ENCODE data around the gene TRIM39.

Gene TRIM39

DNA sequence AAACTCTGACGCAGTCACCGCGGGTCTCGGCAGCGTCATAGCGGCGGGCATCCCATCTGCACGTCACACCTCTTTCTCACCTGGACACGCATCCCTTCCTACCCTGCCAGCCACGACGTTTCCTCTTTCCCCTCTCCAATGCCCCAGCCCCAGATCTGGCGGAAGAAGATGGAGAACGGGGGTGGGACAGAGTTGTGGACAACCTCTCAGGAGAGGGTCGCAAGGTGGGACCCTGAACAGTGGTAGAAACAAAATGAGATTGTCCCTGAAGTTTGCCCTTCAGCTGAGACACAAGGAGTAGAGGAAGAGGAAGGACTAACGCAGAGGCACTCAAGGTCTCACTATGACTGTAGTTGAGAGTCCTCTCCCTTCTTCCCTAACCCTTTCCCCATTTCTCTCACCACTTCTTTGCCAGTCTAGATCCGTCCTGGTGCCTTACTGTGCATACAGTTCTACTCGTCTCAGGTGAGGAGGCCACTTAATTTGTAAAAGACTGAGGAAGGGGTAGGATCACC, 562 bp downstream of the TRIM39 start (continued):
- TF ChIP-seq, protein P1, sequence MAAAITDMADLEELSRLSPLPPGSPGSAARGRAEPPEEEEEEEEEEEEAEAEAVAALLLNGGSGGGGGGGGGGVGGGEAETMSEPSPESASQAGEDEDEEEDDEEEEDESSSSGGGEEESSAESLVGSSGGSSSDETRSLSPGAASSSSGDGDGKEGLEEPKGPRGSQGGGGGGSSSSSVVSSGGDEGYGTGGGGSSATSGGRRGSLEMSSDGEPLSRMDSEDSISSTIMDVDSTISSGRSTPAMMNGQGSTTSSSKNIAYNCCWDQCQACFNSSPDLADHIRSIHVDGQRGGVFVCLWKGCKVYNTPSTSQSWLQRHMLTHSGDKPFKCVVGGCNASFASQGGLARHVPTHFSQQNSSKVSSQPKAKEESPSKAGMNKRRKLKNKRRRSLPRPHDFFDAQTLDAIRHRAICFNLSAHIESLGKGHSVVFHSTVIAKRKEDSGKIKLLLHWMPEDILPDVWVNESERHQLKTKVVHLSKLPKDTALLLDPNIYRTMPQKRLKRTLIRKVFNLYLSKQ (tag by site-specific recombination; IDR thresholded peaks at IDR 0.05; ENCODE audit: borderline replicate concordance), result no peak
- TF ChIP-seq ZNF510 (tag by site-specific recombination; IDR thresholded peaks at IDR 0.05; ENCODE audit: insufficient replicate concordance), result no peak
- TF ChIP-seq, protein P2, sequence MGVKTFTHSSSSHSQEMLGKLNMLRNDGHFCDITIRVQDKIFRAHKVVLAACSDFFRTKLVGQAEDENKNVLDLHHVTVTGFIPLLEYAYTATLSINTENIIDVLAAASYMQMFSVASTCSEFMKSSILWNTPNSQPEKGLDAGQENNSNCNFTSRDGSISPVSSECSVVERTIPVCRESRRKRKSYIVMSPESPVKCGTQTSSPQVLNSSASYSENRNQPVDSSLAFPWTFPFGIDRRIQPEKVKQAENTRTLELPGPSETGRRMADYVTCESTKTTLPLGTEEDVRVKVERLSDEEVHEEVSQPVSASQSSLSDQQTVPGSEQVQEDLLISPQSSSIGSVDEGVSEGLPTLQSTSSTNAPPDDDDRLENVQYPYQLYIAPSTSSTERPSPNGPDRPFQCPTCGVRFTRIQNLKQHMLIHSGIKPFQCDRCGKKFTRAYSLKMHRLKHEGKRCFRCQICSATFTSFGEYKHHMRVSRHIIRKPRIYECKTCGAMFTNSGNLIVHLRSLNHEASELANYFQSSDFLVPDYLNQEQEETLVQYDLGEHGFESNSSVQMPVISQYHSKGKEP (tag by site-specific recombination; IDR thresholded peaks at IDR 0.05), result no peak
- TF ChIP-seq, protein P3, sequence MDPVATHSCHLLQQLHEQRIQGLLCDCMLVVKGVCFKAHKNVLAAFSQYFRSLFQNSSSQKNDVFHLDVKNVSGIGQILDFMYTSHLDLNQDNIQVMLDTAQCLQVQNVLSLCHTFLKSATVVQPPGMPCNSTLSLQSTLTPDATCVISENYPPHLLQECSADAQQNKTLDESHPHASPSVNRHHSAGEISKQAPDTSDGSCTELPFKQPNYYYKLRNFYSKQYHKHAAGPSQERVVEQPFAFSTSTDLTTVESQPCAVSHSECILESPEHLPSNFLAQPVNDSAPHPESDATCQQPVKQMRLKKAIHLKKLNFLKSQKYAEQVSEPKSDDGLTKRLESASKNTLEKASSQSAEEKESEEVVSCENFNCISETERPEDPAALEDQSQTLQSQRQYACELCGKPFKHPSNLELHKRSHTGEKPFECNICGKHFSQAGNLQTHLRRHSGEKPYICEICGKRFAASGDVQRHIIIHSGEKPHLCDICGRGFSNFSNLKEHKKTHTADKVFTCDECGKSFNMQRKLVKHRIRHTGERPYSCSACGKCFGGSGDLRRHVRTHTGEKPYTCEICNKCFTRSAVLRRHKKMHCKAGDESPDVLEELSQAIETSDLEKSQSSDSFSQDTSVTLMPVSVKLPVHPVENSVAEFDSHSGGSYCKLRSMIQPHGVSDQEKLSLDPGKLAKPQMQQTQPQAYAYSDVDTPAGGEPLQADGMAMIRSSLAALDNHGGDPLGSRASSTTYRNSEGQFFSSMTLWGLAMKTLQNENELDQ (tag by site-specific recombination; IDR thresholded peaks at IDR 0.05; ENCODE audit: low read depth), result no peak
- no peak for TF ChIP-seq ZNF791 (tag by site-specific recombination; IDR thresholded peaks at IDR 0.05)
- TF ChIP-seq, protein P4, sequence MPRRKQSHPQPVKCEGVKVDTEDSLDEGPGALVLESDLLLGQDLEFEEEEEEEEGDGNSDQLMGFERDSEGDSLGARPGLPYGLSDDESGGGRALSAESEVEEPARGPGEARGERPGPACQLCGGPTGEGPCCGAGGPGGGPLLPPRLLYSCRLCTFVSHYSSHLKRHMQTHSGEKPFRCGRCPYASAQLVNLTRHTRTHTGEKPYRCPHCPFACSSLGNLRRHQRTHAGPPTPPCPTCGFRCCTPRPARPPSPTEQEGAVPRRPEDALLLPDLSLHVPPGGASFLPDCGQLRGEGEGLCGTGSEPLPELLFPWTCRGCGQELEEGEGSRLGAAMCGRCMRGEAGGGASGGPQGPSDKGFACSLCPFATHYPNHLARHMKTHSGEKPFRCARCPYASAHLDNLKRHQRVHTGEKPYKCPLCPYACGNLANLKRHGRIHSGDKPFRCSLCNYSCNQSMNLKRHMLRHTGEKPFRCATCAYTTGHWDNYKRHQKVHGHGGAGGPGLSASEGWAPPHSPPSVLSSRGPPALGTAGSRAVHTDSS (tag by site-specific recombination; IDR thresholded peaks at IDR 0.05), result no peak
- no peak for TF ChIP-seq ZFP41 (tag by site-specific recombination; IDR thresholded peaks at IDR 0.05; ENCODE audit: borderline replicate concordance)
- TF ChIP-seq ZNF423 (tag by site-specific recombination; IDR thresholded peaks at IDR 0.05), result no peak
- no peak for TF ChIP-seq ZNF610 (tag by site-specific recombination; IDR thresholded peaks at IDR 0.05; ENCODE audit: borderline replicate concordance)
- no peak for TF ChIP-seq FEZF1 (tag by site-specific recombination; IDR thresholded peaks at IDR 0.05)
- TF ChIP-seq, protein P5, sequence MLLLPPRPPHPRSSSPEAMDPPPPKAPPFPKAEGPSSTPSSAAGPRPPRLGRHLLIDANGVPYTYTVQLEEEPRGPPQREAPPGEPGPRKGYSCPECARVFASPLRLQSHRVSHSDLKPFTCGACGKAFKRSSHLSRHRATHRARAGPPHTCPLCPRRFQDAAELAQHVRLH (tag by site-specific recombination; IDR thresholded peaks at IDR 0.05), result peak; percentile 50; the same call in 1 of the 2 replicates
- TF ChIP-seq ZNF223 (tag by site-specific recombination; IDR thresholded peaks at IDR 0.05), result no peak
- no peak; the same call in 1 of the 2 replicates for TF ChIP-seq ZBTB20 (tag by site-specific recombination; IDR thresholded peaks at IDR 0.05)
- TF ChIP-seq ZSCAN30 (tag by site-specific recombination; IDR thresholded peaks at IDR 0.05), result no peak
- TF ChIP-seq ZEB2 (tag by site-specific recombination; IDR thresholded peaks at IDR 0.05), result peak; percentile 65
- TF ChIP-seq ZNF221 (tag by site-specific recombination; IDR thresholded peaks at IDR 0.05; ENCODE audit: borderline replicate concordance), result no peak
- peak; percentile 99 for TF ChIP-seq ZNF629 (tag by site-specific recombination; IDR thresholded peaks at IDR 0.05)
- no peak for TF ChIP-seq ZNF324 (tag by site-specific recombination; IDR thresholded peaks at IDR 0.05)
- TF ChIP-seq TRIM28 (IDR thresholded peaks at IDR 0.05; ENCODE audit: borderline replicate concordance, low read length), result no peak
- no peak for TF ChIP-seq ZNF133 (tag by site-specific recombination; IDR thresholded peaks at IDR 0.05)
- no peak for TF ChIP-seq BCL11A (tag by site-specific recombination; IDR thresholded peaks at IDR 0.05; ENCODE audit: low read depth)
- TF ChIP-seq SETDB1 (IDR thresholded peaks at IDR 0.05; ENCODE audit: insufficient read length, low read length), result no peak
- TF ChIP-seq ZNF776 (tag by site-specific recombination; IDR thresholded peaks at IDR 0.05; ENCODE audit: borderline replicate concordance), result no peak
- TF ChIP-seq ZNF214 (tag by site-specific recombination; IDR thresholded peaks at IDR 0.05; ENCODE audit: borderline replicate concordance), result no peak
- TF ChIP-seq ZNF785 (tag by site-specific recombination; IDR thresholded peaks at IDR 0.05), result no peak
- no peak for TF ChIP-seq ZNF837 (tag by site-specific recombination; IDR thresholded peaks at IDR 0.05)
- no peak for TF ChIP-seq ZNF426 (tag by site-specific recombination; IDR thresholded peaks at IDR 0.05)
- TF ChIP-seq, protein P6, sequence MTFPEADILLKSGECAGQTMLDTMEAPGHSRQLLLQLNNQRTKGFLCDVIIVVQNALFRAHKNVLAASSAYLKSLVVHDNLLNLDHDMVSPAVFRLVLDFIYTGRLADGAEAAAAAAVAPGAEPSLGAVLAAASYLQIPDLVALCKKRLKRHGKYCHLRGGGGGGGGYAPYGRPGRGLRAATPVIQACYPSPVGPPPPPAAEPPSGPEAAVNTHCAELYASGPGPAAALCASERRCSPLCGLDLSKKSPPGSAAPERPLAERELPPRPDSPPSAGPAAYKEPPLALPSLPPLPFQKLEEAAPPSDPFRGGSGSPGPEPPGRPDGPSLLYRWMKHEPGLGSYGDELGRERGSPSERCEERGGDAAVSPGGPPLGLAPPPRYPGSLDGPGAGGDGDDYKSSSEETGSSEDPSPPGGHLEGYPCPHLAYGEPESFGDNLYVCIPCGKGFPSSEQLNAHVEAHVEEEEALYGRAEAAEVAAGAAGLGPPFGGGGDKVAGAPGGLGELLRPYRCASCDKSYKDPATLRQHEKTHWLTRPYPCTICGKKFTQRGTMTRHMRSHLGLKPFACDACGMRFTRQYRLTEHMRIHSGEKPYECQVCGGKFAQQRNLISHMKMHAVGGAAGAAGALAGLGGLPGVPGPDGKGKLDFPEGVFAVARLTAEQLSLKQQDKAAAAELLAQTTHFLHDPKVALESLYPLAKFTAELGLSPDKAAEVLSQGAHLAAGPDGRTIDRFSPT (tag by site-specific recombination; IDR thresholded peaks at IDR 0.05), result peak; percentile 72
- TF ChIP-seq ZNF530 (tag by site-specific recombination; IDR thresholded peaks at IDR 0.05; ENCODE audit: low read depth), result no peak
- no peak for TF ChIP-seq ZNF555 (tag by site-specific recombination; conservative IDR thresholded peaks at IDR 0.05)
- TF ChIP-seq ZNF23 (tag by site-specific recombination; IDR thresholded peaks at IDR 0.05; ENCODE audit: borderline replicate concordance), result no peak
- no peak for TF ChIP-seq GLI4 (tag by site-specific recombination; IDR thresholded peaks at IDR 0.05)
- no peak for TF ChIP-seq ZNF623 (tag by site-specific recombination; IDR thresholded peaks at IDR 0.05)
